HG03575 (cell line): Measurements from ENCODE around the gene TREML4.
A peak's percentile ranks its signal among the peaks of the same experiment; 100 is the strongest.
"Not testable (repeated sequence)": the region's sequence is repeated elsewhere in the genome, so short reads cannot be mapped to it uniquely, and the experiment has no call there.

Experiments
- ATAC-seq: cut with Tn5 transposase; IDR thresholded peaks from one replicate; pipeline ENCODE4 v1.9.1; 2021; ENCODE audit not compliant: unreplicated experiment, insufficient number of reproducible peaks, low FRiP score; ENCODE audit errors: extremely low read depth

The TREML4 gene

DNA sequence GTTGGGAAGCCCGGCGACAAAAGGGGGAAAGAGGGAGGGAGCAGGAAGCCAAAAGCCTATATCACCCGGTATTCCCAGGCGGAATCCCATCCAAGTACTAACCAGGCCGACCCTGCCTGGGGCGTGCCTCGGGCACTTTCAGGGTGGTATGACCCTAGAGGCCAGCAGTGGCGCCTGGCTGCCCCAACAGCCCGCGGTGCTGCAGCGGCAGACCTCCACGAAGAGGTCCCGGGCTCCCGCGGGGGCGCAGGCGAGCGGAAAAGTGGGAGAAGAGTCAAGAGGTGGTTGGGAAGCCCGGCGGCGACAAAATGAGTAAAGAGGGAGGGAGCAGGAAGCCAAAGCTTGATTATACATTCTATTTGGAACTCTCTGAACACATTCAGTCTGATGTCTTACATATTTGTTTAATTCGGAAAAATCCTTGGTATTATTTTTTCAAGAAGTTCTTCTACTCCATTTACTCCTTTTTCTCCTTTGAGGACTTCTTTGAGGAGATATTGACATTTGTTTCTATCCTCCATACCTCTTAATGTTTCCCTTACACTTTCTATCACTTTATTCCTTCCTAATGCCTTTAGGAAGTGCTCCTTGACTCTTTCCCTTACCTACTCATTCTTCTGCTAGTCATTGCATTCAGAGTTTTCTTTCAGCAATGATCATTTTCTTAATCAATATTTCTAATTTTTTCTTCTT lies 11.5 kb downstream of the TREML4 start:
- no peak for ATAC-seq

DNA sequence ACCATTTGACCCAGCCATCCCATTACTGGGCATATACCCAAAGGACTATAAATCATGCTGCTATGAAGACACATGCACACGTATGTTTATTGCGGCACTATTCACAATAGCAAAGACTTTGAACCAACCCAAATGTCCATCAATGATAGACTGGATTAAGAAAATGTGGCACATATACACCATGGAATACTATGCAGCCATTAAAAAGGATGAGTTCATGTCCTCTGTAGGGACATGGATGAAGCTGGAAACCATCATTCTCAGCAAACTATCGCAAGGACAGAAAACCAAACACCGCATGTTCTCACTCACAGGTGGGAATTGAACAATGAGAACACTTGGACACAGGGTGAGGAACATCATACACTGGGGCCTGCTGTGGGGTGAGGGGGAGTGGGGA lies 18.4 kb downstream of the TREML4 start:
- not testable (repeated sequence) for ATAC-seq

DNA sequence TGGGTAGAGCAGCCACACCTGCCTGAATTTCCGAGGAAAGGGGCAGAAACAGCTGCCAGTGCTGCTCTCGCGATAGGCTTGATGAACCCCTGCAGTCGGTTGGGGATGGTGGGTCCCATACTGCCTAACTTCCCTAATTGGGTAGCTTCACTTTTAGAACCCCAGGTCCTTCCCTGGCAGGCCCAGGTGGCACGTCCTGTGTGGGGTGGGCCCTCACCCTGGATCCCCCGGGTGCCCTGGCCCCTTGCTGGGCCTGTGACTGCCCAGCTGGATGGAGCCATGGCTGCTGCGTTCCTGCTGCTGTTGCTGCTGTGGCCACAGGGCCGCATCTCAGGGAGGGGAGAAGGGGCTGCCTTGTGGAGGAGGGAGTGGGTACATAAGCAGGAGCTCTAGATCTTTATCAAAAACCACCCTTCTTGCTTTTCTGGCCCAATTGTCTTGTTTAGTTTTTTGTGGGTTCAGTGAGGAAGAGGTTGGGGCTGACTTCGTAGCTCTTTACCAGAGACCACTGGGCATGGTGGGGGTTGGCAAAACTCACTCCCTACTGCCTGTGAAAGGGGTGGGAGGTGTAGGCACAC lies 19.2 kb downstream of the TREML4 start:
- no peak for ATAC-seq

DNA sequence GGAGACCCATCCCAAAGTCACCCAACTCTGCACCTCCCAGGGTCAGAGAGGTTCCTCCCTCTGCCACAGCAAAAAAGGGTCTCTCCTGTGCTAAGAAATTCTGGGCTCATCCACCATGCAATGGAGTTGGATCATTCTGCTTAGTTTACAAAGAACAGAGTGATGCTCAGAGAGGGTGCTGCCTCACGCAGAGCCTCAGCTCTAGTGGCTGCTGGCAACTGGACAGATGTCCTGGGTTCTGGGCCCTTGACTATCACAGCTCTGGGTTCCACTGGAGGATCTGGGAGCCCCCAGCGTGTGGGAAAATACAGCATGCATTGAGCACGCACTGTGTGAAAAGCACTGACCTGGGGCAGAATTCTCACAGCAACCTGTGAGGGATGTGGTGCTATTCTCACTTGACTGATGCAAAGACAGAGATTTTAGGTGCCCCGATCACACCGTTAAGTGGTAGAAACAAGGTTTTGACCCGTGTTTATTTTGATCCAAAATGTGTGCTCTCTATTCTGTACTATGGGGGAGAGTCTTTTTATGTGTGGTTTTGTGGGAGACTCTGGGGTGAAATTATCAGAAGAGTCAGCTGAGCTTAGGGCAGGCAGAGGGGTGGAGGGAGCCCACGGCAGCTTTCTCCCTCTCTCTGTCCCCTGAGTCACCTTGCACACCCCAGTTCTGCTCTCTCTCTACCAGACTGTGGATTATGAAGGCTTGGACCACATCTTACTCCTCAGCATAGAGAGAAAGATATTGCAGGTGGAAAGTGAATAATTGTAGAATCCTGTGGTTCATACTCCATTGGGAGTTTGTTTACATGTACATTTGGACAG lies 19.9 kb downstream of the TREML4 start:
- ATAC-seq = no peak

DNA sequence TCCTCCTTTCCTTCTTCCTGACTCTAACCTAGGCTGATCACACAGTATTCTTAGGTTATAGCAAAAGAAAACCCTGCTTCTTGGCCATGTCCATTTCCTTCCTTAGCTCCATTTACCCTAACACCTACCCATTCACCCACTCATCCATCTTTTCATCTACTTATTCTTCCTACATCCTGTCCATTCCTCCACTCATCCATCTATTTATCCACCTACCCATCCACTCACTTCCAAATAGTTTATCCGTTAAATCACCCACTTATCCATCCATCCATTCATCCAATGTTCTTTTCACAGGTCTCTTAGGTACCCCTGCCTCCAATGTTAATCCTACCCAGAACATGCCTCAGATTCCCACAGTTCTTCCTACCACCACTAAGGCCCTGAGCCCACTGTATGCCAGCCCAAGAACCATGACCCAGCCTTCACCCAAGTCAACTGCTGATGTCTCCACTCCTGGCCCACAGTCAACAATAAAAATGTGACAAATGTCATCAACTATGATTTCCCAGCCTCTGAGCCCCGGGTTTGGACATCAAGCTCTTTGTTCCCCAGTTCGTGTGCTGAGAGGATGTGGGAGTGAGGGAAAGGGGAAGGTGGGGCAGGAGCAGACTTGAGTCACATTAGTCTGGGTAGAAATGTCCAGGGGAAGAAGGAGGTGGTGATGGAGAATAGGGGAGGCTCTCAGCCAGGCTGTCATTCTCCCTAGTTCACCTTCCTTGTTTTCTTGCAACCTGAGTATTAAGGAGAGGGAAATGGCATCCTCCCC lies 24.4 kb downstream of the TREML4 start:
- no peak for ATAC-seq

DNA sequence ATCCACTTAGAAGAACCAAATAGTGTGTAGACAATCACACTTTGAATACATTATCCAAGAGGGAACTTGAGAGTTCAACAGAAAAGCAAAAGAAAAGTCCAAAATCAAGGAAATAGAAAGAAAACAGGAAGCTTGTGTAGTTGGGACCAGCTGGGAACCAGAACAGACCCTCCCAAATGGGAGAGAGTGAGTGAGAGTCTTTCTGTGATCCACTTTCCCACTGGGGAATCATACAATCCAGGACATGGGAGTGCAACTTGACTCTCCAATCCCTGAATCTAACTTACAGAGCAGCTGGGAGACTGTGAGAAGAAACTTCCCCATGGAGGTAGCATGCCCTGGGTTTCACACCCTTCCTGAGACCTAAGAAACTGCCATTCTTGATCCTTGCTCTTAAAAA lies 27.0 kb downstream of the TREML4 start:
- ATAC-seq = no peak

DNA sequence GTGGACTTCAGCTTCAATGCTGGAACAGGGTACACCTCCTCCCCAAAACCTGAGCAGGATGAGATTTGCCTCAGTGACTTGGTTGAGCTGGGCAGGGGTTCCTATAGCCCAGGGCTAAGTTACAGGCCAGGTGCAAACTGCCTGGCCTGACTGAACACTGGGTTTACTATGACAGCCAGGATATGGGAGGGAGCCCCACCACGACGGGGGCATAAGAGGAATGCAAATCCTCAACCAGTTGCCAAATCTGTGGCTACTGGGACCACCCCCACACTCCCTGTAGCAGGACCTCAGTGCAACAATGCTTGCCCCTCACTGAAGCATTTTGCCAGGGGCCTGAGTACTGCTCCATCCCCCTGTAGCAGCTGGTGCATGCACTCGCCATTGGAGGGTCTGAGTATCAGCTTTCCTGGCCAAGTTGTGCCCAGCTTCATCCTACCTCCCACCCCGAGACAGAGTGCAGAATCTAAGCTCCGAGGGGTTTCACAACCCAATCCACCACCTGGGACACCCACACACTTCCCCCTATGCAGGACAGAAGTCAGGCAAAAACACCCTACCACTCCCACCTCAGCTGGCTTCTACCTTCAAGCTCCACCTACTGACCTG lies 27.6 kb downstream of the TREML4 start:
- ATAC-seq = no peak

DNA sequence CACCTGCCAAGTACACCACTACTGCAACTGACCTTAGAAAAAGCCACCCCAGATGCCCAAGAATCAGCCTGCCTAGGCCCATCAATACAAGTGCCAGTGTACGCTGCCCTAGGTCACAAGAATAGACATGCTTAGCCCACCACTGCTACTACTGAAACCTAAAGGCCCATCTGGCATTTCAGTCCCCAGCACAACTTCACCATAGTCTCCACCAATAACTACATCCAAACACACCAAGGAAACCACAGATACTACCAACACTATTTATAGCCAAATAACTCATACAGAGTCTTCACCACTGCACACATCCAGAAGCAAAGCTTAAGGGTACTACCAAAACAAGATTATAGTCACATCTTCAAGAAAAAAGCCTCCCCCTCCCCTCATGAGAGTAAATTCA lies 28.2 kb downstream of the TREML4 start:
- ATAC-seq = peak; percentile 91

DNA sequence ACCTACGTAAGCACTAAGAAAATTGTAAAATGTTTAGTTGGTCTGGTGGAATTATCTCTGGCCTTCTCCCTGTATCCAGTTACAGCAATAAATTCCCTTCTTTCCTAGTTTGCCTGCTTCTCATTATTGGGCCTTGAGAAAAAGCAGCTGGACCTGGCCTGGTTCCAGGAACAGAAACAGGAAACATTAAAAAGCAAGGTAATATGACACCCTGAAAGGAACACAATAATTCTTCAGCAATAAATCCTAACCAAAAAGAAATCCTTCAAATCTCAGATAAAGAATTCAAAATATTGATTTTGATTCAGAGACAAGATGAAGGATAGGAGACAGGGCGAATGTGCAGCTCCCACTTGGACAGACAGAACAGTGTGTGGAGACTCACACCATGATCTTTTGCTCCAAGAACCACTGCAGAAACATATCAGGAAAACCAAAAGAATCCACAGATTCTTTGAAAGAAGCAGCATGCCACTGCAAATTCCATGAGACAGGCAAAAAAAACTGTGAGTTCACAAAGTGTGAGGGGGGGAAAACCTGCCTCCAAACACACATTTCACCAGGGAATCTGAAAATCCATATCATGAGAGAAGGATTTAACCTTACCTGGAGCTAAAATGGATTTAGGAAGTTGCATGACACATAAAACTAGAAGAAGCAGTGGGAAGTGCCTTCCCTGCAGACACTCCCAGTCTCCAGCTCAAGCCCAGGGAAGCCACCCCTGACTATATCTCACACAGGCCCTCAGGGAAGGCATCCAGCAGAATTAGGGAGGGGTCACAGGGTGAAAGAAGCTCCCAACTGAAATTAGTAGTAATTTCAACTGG lies 29.4 kb downstream of the TREML4 start:
- no peak for ATAC-seq

DNA sequence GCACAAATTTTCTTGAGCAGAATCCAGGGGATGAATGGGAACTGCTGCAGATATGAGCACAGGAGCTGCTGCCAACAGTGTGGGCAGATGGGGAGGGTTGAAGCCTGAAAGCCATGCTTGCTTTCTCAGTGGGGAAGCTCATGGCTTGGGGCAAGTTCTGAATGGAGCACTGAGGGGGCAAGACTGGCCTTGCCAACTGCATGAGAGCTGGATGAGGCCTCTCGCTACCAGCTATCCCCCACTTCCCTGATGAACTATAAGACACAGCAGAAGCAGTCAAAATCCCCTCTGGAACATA lies 30.0 kb downstream of the TREML4 start:
- no peak for ATAC-seq

DNA sequence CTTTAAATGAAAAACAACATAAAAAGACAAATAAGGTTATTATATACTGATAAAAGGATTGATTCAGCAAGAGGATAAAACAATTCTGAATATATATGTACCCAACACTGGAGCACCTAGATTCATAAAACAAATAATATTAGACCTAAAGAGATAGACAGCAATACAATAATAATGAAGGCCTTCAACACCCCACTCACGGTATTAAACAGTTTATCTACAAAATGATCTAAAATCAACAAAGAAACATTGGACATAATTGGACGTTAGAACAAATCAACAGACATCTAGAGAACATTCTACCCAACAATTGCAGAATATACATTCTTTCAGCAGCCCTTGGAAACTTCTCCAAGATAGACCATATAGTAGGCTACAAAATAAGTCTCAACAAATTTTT lies 34.3 kb downstream of the TREML4 start:
- ATAC-seq = no peak

DNA sequence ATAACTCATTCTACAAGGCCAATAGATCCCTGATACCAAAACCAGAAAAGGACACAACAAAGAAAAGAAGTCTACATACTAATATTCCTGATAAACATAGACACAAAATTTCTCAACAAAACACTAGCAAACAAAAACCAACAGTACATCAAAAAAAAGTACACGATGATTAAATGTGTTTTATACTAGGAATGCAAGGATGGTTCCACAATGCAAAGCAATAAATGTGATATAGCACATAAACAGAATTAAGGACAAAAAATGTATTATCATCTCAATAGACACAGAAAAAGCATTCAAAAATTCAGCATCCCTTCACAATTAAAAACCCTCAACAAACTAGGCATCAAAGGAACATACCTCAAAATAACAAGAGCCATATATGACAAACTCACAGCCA lies 35.1 kb downstream of the TREML4 start:
- ATAC-seq = no peak

DNA sequence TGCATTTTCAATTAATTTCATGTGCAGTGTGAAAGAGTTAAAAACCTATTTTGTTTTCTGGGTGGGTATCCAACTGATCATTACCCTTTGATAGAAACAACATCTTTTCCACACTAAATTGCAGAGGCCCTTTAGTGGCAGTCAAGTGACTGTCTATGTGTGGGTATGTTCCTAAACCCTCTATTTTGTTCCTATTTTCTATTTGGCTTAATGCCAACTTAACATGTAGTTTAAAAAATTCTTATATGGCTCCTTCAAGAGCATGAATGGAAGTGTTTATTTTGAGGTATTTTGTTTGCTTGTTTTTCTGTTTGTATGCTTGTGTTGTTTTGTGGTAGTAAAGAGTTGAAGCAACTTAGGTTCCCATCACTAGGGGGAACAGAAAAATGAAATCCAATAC lies 38.4 kb downstream of the TREML4 start:
- ATAC-seq = no peak

DNA sequence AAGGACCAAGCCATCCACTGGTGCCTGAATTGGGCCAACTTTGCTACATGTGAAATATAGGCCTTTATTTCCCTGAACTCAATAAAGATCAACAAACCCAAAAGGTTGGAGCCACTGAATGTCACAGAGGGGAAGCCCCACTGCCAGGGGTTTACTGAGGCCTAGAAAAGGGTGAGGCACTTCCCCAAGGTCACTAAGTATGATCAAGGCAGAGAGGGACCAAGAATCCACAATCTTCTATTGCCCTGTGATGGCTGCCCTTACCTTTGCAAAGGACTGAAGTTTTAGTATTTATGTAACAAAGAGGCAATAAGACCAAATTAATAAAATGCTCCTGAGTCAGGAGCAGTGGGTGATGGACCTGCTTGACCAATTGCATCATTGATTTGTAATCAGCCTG lies 40.3 kb downstream of the TREML4 start:
- no peak for ATAC-seq

DNA sequence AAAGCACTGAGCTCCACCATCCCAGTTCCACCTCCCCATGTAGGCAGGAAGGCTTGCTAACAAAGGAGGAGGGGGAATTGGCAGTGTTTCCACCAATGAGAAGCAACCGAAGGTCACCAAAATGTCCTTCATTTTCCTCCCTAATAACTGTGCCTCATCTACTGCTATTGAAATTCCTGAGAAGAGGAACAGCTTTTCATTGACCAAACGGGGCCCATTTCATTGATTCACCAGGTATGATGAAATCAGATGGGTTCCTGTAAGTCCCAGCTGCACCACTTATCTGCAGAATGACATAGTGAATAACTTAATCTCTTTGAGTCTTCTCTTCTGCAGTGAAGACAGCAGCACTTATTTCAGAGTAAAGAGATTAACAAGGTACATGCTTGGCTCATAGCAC lies 41.0 kb downstream of the TREML4 start:
- ATAC-seq = no peak

DNA sequence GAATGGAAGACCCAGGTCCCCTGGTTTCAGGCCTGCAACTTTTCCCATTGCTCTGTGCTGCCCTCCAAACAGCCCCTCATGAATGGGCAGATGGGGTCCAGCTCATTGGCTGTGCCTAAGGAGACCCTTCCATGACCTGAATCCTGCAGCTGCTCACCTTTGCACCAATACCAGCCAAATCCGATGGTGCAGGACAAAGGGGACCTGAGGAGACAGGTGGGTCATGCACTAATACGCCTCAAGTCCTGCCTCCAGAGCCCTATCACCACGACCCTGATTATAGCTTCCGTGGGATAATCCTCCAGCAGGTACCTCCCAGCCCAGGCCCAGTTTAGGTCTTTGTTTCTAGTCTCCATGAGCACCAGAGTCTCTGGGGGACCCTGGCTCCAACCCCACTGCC lies 41.6 kb downstream of the TREML4 start:
- ATAC-seq = no peak

DNA sequence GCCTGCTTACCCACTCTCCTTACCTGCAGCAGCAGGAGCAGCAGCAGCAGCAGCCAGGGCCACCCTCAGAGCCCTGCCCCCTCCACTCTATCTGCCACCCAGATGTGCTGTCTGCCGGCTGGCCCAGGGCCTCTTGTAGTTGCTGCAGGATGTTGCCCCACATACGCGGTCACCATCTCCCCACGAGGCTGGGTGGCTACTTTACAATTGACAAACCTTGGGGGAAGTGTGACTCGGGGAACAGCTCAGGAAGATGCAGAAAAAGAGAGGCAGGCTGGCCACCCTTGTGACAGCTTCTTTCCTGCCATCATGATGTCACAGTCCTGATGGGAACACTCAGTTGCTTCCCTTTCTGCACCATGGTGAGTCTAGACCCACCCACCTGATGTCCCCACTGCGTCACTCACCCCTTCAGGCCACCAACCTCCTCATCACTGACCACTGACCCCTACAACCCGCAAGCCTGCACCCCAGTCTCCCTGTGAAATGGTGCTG lies 43.8 kb downstream of the TREML4 start:
- no peak for ATAC-seq

DNA sequence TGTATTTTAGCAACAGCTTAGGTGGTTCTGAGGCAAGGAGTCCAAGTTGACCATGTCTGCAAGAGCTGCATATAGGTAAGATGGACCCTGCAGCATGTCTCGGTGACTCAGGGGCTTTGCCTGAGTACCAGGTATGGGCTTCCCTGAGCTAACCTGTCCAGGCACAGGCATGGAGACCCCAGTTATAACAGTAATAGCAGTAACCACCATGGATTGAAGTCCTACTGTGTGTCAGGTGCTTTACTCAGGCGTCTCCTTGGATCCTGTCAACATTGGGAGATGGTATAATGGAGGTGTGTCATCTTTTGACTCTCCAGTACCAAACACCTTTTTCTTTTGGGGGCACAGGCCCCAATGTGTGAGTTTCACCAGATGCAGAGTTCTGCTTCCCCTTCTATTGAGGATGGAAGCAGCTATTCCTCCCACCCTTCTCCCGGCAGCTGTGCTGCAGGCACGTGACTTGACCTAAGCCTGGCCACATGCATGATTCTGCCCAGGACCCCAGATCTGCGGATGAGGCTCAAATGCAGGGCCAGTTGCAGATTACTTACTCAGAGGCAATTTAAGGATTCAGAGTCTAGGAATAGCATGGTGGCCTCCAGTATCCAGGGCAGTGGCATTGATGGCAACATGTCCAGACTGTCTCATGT lies 44.6 kb downstream of the TREML4 start:
- no peak for ATAC-seq
